GM23338 (cell line): ENCODE results near the gene REPS1. TPM values are rescaled to one million over a fixed set of nuclear protein-coding genes. Genes with fewer than 3 reads are reported as not detected.

Experiments used
- ATAC-seq: fragments of 200-7000 bp; cut with Tn5 transposase; 3 replicates; pipeline ENCODE4 v1.9.1; 2020
- DNase-seq: peaks from one replicate; pipeline ENCODE4 v3.0.0-alpha.2; 2015; ENCODE audit warnings: low spot score
- H2AFZ ChIP-seq: fragments of 200-600 bp; sonication (generic); 2 replicates; pipeline ENCODE4 v1.8.0; 2016; ENCODE audit warnings: antibody characterized with exemption, mild to moderate bottlenecking, moderate library complexity
- H3F3A ChIP-seq: fragments of 200-600 bp; sonication (generic); replicated peaks from 2 replicates; pipeline ENCODE4 v1.8.0; 2017; ENCODE audit warnings: antibody characterized with exemption, mixed run types, low read depth
- H3K27ac ChIP-seq: fragments of 200-600 bp; sonication (generic); 2 replicates; pipeline ENCODE4 v1.6.1; 2016; ENCODE audit warnings: low read depth
- H3K27me3 ChIP-seq: fragments of 200-600 bp; sonication (generic); 2 replicates; pipeline ENCODE4 v1.8.0; 2016; ENCODE audit warnings: mild to moderate bottlenecking, mixed run types, moderate library complexity; ENCODE audit not compliant: insufficient read depth
- H3K36me3 ChIP-seq: fragments of 200-600 bp; sonication (generic); 2 replicates; pipeline ENCODE4 v1.8.0; 2016; ENCODE audit warnings: mild to moderate bottlenecking; ENCODE audit not compliant: insufficient read depth
- H3K4me1 ChIP-seq: fragments of 200-600 bp; sonication (generic); 2 replicates; pipeline ENCODE4 v1.8.0; 2016; ENCODE audit warnings: mild to moderate bottlenecking, moderate library complexity; ENCODE audit not compliant: insufficient read depth
- H3K4me2 ChIP-seq: fragments of 200-600 bp; sonication (generic); 2 replicates; pipeline ENCODE4 v1.7.1; 2017; ENCODE audit warnings: mixed run types
- H3K4me3 ChIP-seq: fragments of 200-600 bp; sonication (generic); 2 replicates; pipeline ENCODE4 v1.6.1; 2016; ENCODE audit warnings: mixed run types
- H3K79me2 ChIP-seq: fragments of 200-600 bp; sonication (generic); replicated peaks from 2 replicates; pipeline ENCODE4 v1.8.0; 2017; ENCODE audit warnings: mild to moderate bottlenecking; ENCODE audit not compliant: insufficient read depth
- H3K9me2 ChIP-seq: fragments of 200-600 bp; sonication (generic); 2 replicates; pipeline ENCODE4 v1.8.0; 2017; ENCODE audit not compliant: insufficient read depth
- H4K20me1 ChIP-seq: fragments of 200-600 bp; sonication (generic); replicated peaks from 2 replicates; pipeline ENCODE4 v1.8.0; 2017; ENCODE audit warnings: mild to moderate bottlenecking; ENCODE audit not compliant: insufficient read depth
- H3K27ac Mint-ChIP-seq: 2 replicates; pipeline ENCODE4 v1.8.0; 2020; ENCODE audit warnings: inconsistent platforms, mild to moderate bottlenecking, moderate library complexity, mixed read lengths
- H3K27me3 Mint-ChIP-seq: 3 replicates; pipeline ENCODE4 v1.8.0; 2022; ENCODE audit warnings: low read depth, mild to moderate bottlenecking, moderate library complexity, mixed read lengths, inconsistent platforms; ENCODE audit not compliant: insufficient read depth, poor library complexity
- H3K36me3 Mint-ChIP-seq: 3 replicates; pipeline ENCODE4 v1.8.0; 2021; ENCODE audit warnings: low read depth, mild to moderate bottlenecking, inconsistent platforms, moderate library complexity, mixed read lengths
- H3K4me1 Mint-ChIP-seq: 3 replicates; pipeline ENCODE4 v1.8.0; 2020; ENCODE audit warnings: mild to moderate bottlenecking, inconsistent platforms, mixed read lengths
- H3K4me3 Mint-ChIP-seq: 3 replicates; pipeline ENCODE4 v1.8.0; 2021; ENCODE audit warnings: moderate library complexity, mild to moderate bottlenecking, inconsistent platforms, mixed read lengths
- H3K9me3 Mint-ChIP-seq: 3 replicates; pipeline ENCODE4 v1.8.0; 2020; ENCODE audit warnings: moderate library complexity, mild to moderate bottlenecking, inconsistent platforms, mixed read lengths
- CREB1 ChIP-seq: fragments of 250-450 bp; sonication (Bioruptor Pico); IDR thresholded peaks from 2 replicates; pipeline ENCODE4 v1.5.0; 2020; ENCODE audit warnings: low read depth, mild to moderate bottlenecking, moderate library complexity
- ETS1 ChIP-seq: IDR thresholded peaks from 2 replicates; pipeline ENCODE4 v1.6.1; 2016; ENCODE audit warnings: antibody characterized with exemption
- EZH2 ChIP-seq: fragments of 200-600 bp; sonication (generic); IDR thresholded peaks from one replicate; pipeline ENCODE4 v1.8.0; 2017; ENCODE audit warnings: antibody characterized with exemption, mild to moderate bottlenecking, low read depth; ENCODE audit not compliant: unreplicated experiment
- EZH2phosphoT487 ChIP-seq: fragments of 200-600 bp; sonication (generic); IDR thresholded peaks from one replicate; pipeline ENCODE4 v1.8.1; 2018; ENCODE audit warnings: antibody characterized with exemption; ENCODE audit not compliant: unreplicated experiment
- JUNB ChIP-seq: IDR thresholded peaks from one replicate; pipeline ENCODE4 v1.6.1; 2016; ENCODE audit warnings: antibody characterized with exemption; ENCODE audit not compliant: unreplicated experiment
- NANOG ChIP-seq: IDR thresholded peaks from 2 replicates; pipeline ENCODE4 v1.6.1; 2016; ENCODE audit warnings: antibody characterized with exemption, borderline replicate concordance
- POLR2AphosphoS5 ChIP-seq: IDR thresholded peaks from 2 replicates; pipeline ENCODE4 v1.6.1; 2016; ENCODE audit warnings: antibody characterized with exemption, low read depth
- REST ChIP-seq: IDR thresholded peaks from one replicate; pipeline ENCODE4 v1.6.1; 2018; ENCODE audit warnings: antibody characterized with exemption; ENCODE audit not compliant: unreplicated experiment
- STAT1 ChIP-seq: IDR thresholded peaks from one replicate; pipeline ENCODE4 v1.6.1; 2016; ENCODE audit warnings: antibody characterized with exemption; ENCODE audit not compliant: unreplicated experiment
- ZNF462 ChIP-seq: fragments of 250-450 bp; sonication (Bioruptor Pico); IDR thresholded peaks from 2 replicates; pipeline ENCODE4 v1.5.0; 2020; ENCODE audit warnings: mild to moderate bottlenecking, moderate library complexity
- polyA plus RNA-seq: library from polyadenylated mRNA; unstranded; fragments of >200 nt; fragmentation: Nextera tagmentation; extraction: Ambion mirVana; gene quantifications from 2 replicates; pipeline ENCODE4 v1.2.1, GENCODE V29; 2016
- total RNA-seq: library from RNA; depleted of rRNA; stranded (reverse); fragments of >200 nt; shearing (Covaris generic); gene quantifications from 2 replicates; pipeline ENCODE4 v1.2.3, GENCODE V29; 2014

Gene REPS1
- total and polyA plus RNA-seq, 2 experiments from 2014 or later: 46.0 to 65.7 TPM

- no peak for TF ChIP-seq REST
- TF ChIP-seq EZH2: no peak
Measured at GRCh38 chr6:138963119-138963518, 24.9 kb downstream of the REPS1 start (continued).

GRCh38 chr6:138959521-138959920, 28.5 kb downstream of the REPS1 start:
- Histone ChIP-seq H3K27ac (no peak overlapping the region), H4K20me1 (peaks cover 7% of the 10 kb centered on the region), H3K27me3 (no peaks in the 10 kb centered on the region), H3K4me2 (no peak overlapping the region), H3K9me2 (no peaks in the 10 kb centered on the region), H3K36me3 (no peaks in the 10 kb centered on the region), H2AFZ (no peak overlapping the region), H3K4me3 (no peak overlapping the region), H3F3A (no peaks in the 10 kb centered on the region), H3K4me1 (peaks cover 16% of the 10 kb centered on the region), H3K79me2 (peaks cover 100% of the 10 kb centered on the region)
- Mint-ChIP-seq H3K4me1 (peaks cover 33% of the 10 kb centered on the region), H3K9me3 (no peaks in the 10 kb centered on the region), H3K27me3 (no peaks in the 10 kb centered on the region), H3K27ac (no peak overlapping the region; the same call in 1 of the 2 replicates), H3K36me3 (no peaks in the 10 kb centered on the region), H3K4me3 (no peak overlapping the region)
- ATAC-seq (no peak), DNase-seq (no peak)
- TF ChIP-seq JUNB (no peak), STAT1 (no peak), EZH2phosphoT487 (no peak), REST (no peak), ETS1 (no peak), CREB1 (no peak), POLR2AphosphoS5 (no peak), NANOG (no peak), ZNF462 (CRISPR knock-in tag) (no peak), EZH2 (no peak)
